D721Med (cell line): ENCODE results near the gene CACNB1.

Experiments
- DNase-seq: peaks from one replicate; pipeline ENCODE4 v3.0.0; 2011; ENCODE audit warnings: low spot score; ENCODE audit not compliant: insufficient read length
- FAIRE-seq: peaks from 2 replicates; lab custom pipeline; 2011; peaks lifted over from hg19 to GRCh38; lab: Jason Lieb, UNC
- CTCF ChIP-seq: IDR thresholded peaks from 2 replicates; pipeline ENCODE4 v1.5.1; 2012; ENCODE audit warnings: mild to moderate bottlenecking, control low read depth; ENCODE audit not compliant: insufficient read depth; ENCODE audit errors: missing control alignments

CACNB1 gene

GRCh38 chr17:39164675-39165143 lies 32.8 kb downstream of the CACNB1 start:
- no peak for FAIRE-seq
- TF ChIP-seq CTCF = peak; percentile 92
- peak; percentile 70 for DNase-seq

- FAIRE-seq (no peak), DNase-seq (no peak)
- TF ChIP-seq CTCF = no peak
These were observed 35.5 kb downstream of the CACNB1 start for GRCh38 chr17:39161962-39162361.

- FAIRE-seq = no peak
- no peak for TF ChIP-seq CTCF
These were observed 38.8 kb downstream of the CACNB1 start for GRCh38 chr17:39158623-39159022.

GRCh38 chr17:39156491-39156890 lies 41.0 kb downstream of the CACNB1 start:
- FAIRE-seq = no peak

More at GRCh38 chr17:39158623-39159022, 38.8 kb downstream of the CACNB1 start:
- DNase-seq = no peak

GRCh38 chr17:39155654-39156053 lies 41.8 kb downstream of the CACNB1 start:
- DNase-seq (no peak), FAIRE-seq (no peak)
- no peak for TF ChIP-seq CTCF

More at GRCh38 chr17:39156491-39156890, 41.0 kb downstream of the CACNB1 start:
- TF ChIP-seq CTCF = no peak
- DNase-seq = no peak

- DNase-seq (no peak), FAIRE-seq (no peak)
- TF ChIP-seq CTCF = peak; percentile 3
These were observed 43.8 kb downstream of the CACNB1 start for GRCh38 chr17:39153599-39154051.

- TF ChIP-seq CTCF = no peak
- FAIRE-seq (no peak), DNase-seq (no peak)
These were observed 45.3 kb downstream of the CACNB1 start for GRCh38 chr17:39151943-39152818.
